Uterus (tissue), 2 donors: ENCODE measurements around the gene SPDEF.

Experiments
- POLR2A ChIP-seq, 2 donors: fragments of 450-650 bp; IDR thresholded peaks; one replicate each; pipeline ENCODE4 v1.6.1; 2016; ENCODE audit warnings: antibody characterized with exemption in 2 of 2, mild to moderate bottlenecking in 1 of 2, moderate library complexity in 1 of 2
- TF ChIP-seq, protein P1 (sequence below), 4 experiments: fragments of 200-600 bp in 2 of 4; fragments of 450-650 bp in 2 of 4; sonication (generic) in 2 of 4; IDR thresholded peaks; one replicate each; pipeline ENCODE4 v1.5.1; 2016 to 2019; ENCODE audit warnings: antibody characterized with exemption in 4 of 4, mild to moderate bottlenecking in 2 of 4, moderate library complexity in 1 of 4

DNA sequence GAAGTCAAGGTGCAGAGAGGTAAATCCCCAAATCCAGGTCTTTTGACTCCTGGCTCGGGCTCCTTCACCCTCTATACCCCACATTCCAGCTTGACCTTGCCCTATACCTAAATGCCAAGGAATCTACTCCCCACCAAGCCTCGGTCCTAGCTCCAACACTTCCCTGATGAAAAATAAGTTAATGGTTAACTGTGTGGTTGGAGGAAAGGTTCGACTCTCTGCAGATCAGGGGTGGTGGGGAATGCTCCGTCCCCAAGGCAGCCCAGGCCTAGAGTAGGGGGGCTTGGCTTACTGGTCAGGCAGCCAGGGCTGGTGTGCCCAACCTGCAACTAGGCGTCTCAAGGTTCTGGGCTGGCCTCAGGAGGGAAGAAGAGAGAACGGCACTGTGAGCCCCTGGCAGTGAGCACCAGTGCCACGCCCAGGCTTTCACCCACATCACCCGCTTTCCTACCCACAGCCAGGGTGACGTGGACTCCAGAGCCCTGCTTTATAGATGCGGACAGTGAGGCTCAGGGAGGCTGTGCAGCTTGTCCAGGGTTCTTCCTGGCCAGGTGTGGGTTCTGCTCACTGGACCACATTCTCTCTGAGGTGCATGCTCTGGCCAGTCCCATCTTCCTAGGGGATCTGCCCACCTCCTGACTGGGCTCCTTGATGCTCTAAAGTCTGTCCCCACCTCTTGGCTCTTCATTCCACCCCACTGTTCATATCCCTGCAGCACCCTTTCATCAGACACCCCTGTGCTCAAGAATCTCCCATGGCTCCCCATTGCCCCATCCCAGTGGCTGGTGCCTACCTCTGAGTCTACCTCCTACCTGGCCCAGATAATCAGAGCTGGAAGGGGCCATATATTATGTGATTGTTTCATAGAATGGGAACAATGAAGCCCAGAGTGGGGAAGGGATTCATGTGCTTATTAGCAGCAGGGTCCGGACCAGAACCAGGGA is 8.2 kb downstream of the SPDEF start:
- TF ChIP-seq, protein P1, sequence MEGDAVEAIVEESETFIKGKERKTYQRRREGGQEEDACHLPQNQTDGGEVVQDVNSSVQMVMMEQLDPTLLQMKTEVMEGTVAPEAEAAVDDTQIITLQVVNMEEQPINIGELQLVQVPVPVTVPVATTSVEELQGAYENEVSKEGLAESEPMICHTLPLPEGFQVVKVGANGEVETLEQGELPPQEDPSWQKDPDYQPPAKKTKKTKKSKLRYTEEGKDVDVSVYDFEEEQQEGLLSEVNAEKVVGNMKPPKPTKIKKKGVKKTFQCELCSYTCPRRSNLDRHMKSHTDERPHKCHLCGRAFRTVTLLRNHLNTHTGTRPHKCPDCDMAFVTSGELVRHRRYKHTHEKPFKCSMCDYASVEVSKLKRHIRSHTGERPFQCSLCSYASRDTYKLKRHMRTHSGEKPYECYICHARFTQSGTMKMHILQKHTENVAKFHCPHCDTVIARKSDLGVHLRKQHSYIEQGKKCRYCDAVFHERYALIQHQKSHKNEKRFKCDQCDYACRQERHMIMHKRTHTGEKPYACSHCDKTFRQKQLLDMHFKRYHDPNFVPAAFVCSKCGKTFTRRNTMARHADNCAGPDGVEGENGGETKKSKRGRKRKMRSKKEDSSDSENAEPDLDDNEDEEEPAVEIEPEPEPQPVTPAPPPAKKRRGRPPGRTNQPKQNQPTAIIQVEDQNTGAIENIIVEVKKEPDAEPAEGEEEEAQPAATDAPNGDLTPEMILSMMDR (IDR thresholded peaks at IDR 0.05) = no peak
- no peak for TF ChIP-seq POLR2A (IDR thresholded peaks at IDR 0.05)
